ENCODE measurements around the gene GALK2. TPM values are rescaled to one million over a fixed set of nuclear protein-coding genes. Genes with fewer than 3 reads are reported as not detected.

The GALK2 gene
- total RNA-seq, 1 experiment from 2014 or later, result 22.9 TPM

- no peaks in the 10 kb centered on the region for H3K36me3 ChIP-seq (ENCODE audit: insufficient read depth, low read length, poor library complexity, severe bottlenecking)
- no peak for TF ChIP-seq EZH2 (IDR thresholded peaks at IDR 0.05; ENCODE audit: borderline replicate concordance, low read depth, low read length, poor library complexity, severe bottlenecking)
- TF ChIP-seq CTCF (conservative IDR thresholded peaks at IDR 0.05; ENCODE audit: low read depth, low read length), result no peak
- H3K4me1 ChIP-seq (ENCODE audit: insufficient read depth, low read length, poor library complexity, severe bottlenecking), result no peaks in the 10 kb centered on the region
- DNase-seq (ENCODE audit: low spot score), result no peak
- ChIA-PET POLR2A (ENCODE audit: low non-redundant PET) (no interaction called here), CTCF (no interaction called here)
- H3K9me3 ChIP-seq (ENCODE audit: low read depth, low read length, poor library complexity, severe bottlenecking), result no peaks in the 10 kb centered on the region
- intact Hi-C loops (cut with micrococcal nuclease; ENCODE audit: unreplicated experiment), result no loop called here
- H3K27me3 ChIP-seq (replicated peaks; ENCODE audit: insufficient read depth, low read depth, low read length, poor library complexity), result no peaks in the 10 kb centered on the region
- no peak overlapping the region for H3K27ac ChIP-seq (ENCODE audit: low read depth, low read length, poor library complexity, severe bottlenecking)
- no TSS peak for BruUV-seq (replicated peaks)
- no peak overlapping the region for H3K4me3 ChIP-seq (ENCODE audit: low read depth, low read length, poor library complexity, severe bottlenecking)
These were observed 130.8 kb downstream of the GALK2 start for GRCh38 chr15:49300856-49301255.

- Histone ChIP-seq H3K4me1 (ENCODE audit: insufficient read depth, low read length, poor library complexity, severe bottlenecking) (no peaks in the 10 kb centered on the region), H3K4me3 (ENCODE audit: low read depth, low read length, poor library complexity, severe bottlenecking) (no peak overlapping the region), H3K36me3 (ENCODE audit: insufficient read depth, low read length, poor library complexity, severe bottlenecking) (no peaks in the 10 kb centered on the region), H3K27me3 (replicated peaks; ENCODE audit: insufficient read depth, low read depth, low read length, poor library complexity) (no peaks in the 10 kb centered on the region), H3K27ac (ENCODE audit: low read depth, low read length, poor library complexity, severe bottlenecking) (no peak overlapping the region), H3K9me3 (ENCODE audit: low read depth, low read length, poor library complexity, severe bottlenecking) (no peaks in the 10 kb centered on the region)
- ChIA-PET CTCF (no interaction called here), POLR2A (ENCODE audit: low non-redundant PET) (no interaction called here)
- DNase-seq (ENCODE audit: low spot score), result no peak
- no peak for TF ChIP-seq CTCF (conservative IDR thresholded peaks at IDR 0.05; ENCODE audit: low read depth, low read length)
- TF ChIP-seq EZH2 (IDR thresholded peaks at IDR 0.05; ENCODE audit: borderline replicate concordance, low read depth, low read length, poor library complexity, severe bottlenecking), result no peak
- BruUV-seq (replicated peaks), result no TSS peak
- intact Hi-C loops (cut with micrococcal nuclease; ENCODE audit: unreplicated experiment), result no loop called here
These were observed 131.5 kb downstream of the GALK2 start for GRCh38 chr15:49301562-49301961.

GRCh38 chr15:49303003-49303402 is 133.0 kb downstream of the GALK2 start:
- TF ChIP-seq CTCF (conservative IDR thresholded peaks at IDR 0.05; ENCODE audit: low read depth, low read length) (no peak), EZH2 (IDR thresholded peaks at IDR 0.05; ENCODE audit: borderline replicate concordance, low read depth, low read length, poor library complexity, severe bottlenecking) (no peak)
- intact Hi-C loops (cut with micrococcal nuclease; ENCODE audit: unreplicated experiment), result no loop called here
- Histone ChIP-seq H3K27ac (ENCODE audit: low read depth, low read length, poor library complexity, severe bottlenecking) (no peak overlapping the region), H3K9me3 (ENCODE audit: low read depth, low read length, poor library complexity, severe bottlenecking) (no peaks in the 10 kb centered on the region), H3K4me3 (ENCODE audit: low read depth, low read length, poor library complexity, severe bottlenecking) (no peak overlapping the region), H3K36me3 (ENCODE audit: insufficient read depth, low read length, poor library complexity, severe bottlenecking) (no peaks in the 10 kb centered on the region), H3K27me3 (replicated peaks; ENCODE audit: insufficient read depth, low read depth, low read length, poor library complexity) (no peaks in the 10 kb centered on the region), H3K4me1 (ENCODE audit: insufficient read depth, low read length, poor library complexity, severe bottlenecking) (no peaks in the 10 kb centered on the region)
- ChIA-PET POLR2A (ENCODE audit: low non-redundant PET) (no interaction called here), CTCF (no interaction called here)
- no TSS peak for BruUV-seq (replicated peaks)
- no peak for DNase-seq (ENCODE audit: low spot score)
